HK-2 (cell line): ENCODE data around the gene UBE2C.

Source experiments
- DNase-seq: peaks from one replicate; pipeline ENCODE4 v3.0.0-alpha.2; 2018; ENCODE audit not compliant: unreplicated experiment

UBE2C gene

GRCh38 chr20:45833030-45833882 is 20.8 kb downstream of the UBE2C start, which contains the start of gene SNX21:
Gene SNX21, plus strand, starts transcription at chr20:45833799. Its CDS starts 121 bp downstream, at chr20:45833920.
- peak; percentile 91 for DNase-seq

GRCh38 chr20:45833883-45834796 is 21.7 kb downstream of the UBE2C start:
- peak; percentile 64 for DNase-seq

GRCh38 chr20:45834797-45835161 is 22.3 kb downstream of the UBE2C start:
- DNase-seq: no peak

GRCh38 chr20:45835329-45835765 is 22.9 kb downstream of the UBE2C start:
- no peak for DNase-seq

- DNase-seq: no peak
Observed at GRCh38 chr20:45835825-45836224, 23.4 kb downstream of the UBE2C start.

GRCh38 chr20:45836841-45837240 is 24.4 kb downstream of the UBE2C start:
- no peak for DNase-seq

GRCh38 chr20:45840700-45841198 is 28.3 kb downstream of the UBE2C start:
- no peak for DNase-seq

- no peak for DNase-seq
Observed at GRCh38 chr20:45841407-45842129, 29.1 kb downstream of the UBE2C start.

- DNase-seq: no peak
Observed at GRCh38 chr20:45842169-45842812, 29.8 kb downstream of the UBE2C start.

- DNase-seq: no peak
Observed at GRCh38 chr20:45843506-45843905, 31.1 kb downstream of the UBE2C start.

GRCh38 chr20:45845452-45845851 is 33.0 kb downstream of the UBE2C start:
- no peak for DNase-seq

GRCh38 chr20:45848421-45848820 is 36.0 kb downstream of the UBE2C start:
- DNase-seq: no peak

- DNase-seq: no peak
Observed at GRCh38 chr20:45848969-45849582, 36.6 kb downstream of the UBE2C start.

- no peak for DNase-seq
Observed at GRCh38 chr20:45850238-45850637, 37.8 kb downstream of the UBE2C start.

GRCh38 chr20:45850926-45851325 is 38.5 kb downstream of the UBE2C start:
- no peak for DNase-seq

GRCh38 chr20:45851501-45851900 is 39.1 kb downstream of the UBE2C start:
- no peak for DNase-seq

- no peak for DNase-seq
Observed at GRCh38 chr20:45852326-45852725, 39.9 kb downstream of the UBE2C start.

- DNase-seq: no peak
Observed at GRCh38 chr20:45853484-45853883, 41.0 kb downstream of the UBE2C start.

- peak; percentile 98 for DNase-seq
Observed at GRCh38 chr20:45857114-45857881, 44.9 kb downstream of the UBE2C start, which contains the start of the genes ACOT8 and ZSWIM3. Gene ACOT8, minus strand, starts transcription at chr20:45857392. Its CDS starts 77 bp downstream, at chr20:45857315. Gene ZSWIM3, plus strand, starts transcription at chr20:45857614. Its CDS starts 212 bp downstream, at chr20:45857826.

- DNase-seq: no peak
Observed at GRCh38 chr20:45857882-45858216, 45.4 kb downstream of the UBE2C start.
